A549 (cell line): ENCODE results near the gene DCXR. TPM values are rescaled to one million over a fixed set of nuclear protein-coding genes. Genes with fewer than 3 reads are reported as not detected.

Experiments used
- ATAC-seq, 2 experiments: fragments of 200-7000 bp in 1 of 2; fragments of >200 bp in 1 of 2; cut with Nextera tagmentation in 1 of 2; cut with Tn5 transposase in 1 of 2; 3 replicates each; pipeline versions ENCODE4 v1.8.0 to v1.9.1; 2018 to 2020; ENCODE audit warnings: mild to moderate bottlenecking in 1 of 2, moderate library complexity in 1 of 2
- CTCF ChIA-PET: fragments of 300-600 bp; sonication (Branson Sonifier 250); formaldehyde crosslinking; extraction: SDS; loops from one replicate; lab custom pipeline; 2021; ENCODE audit warnings: antibody characterized with exemption, inconsistent platforms; lab: Yijun Ruan, JAX
- POLR2A ChIA-PET: fragments of 350-600 bp; formaldehyde crosslinking; extraction: SDS; loops from one replicate; lab custom pipeline; 2021; ENCODE audit warnings: antibody characterized with exemption, inconsistent platforms; lab: Yijun Ruan, JAX
- DNase-seq, 2 experiments: peaks; one replicate each; pipeline versions ENCODE4 v3.0.0 to v3.0.0-alpha.2; 2011 to 2016; ENCODE audit warnings: low read depth in 1 of 2, low spot score in 1 of 2
- FAIRE-seq: peaks from 2 replicates; lab custom pipeline; 2011; peaks lifted over from hg19 to GRCh38; lab: Jason Lieb, UNC
- H3K27ac ChIP-seq, 2 experiments: fragments of >200 bp; sonication (Bioruptor Twin); formaldehyde crosslinking; 3 replicates each; pipeline ENCODE4 v1.5.1; 2016 to 2017
- H3K4me1 ChIP-seq: fragments of >200 bp; sonication (Bioruptor Twin); formaldehyde crosslinking; 3 replicates; pipeline ENCODE4 v1.6.1; 2016
- H3K4me2 ChIP-seq: fragments of >200 bp; sonication (Bioruptor Twin); formaldehyde crosslinking; 3 replicates; pipeline ENCODE4 v1.6.1; 2016
- H3K4me3 ChIP-seq: fragments of >200 bp; sonication (Bioruptor Twin); formaldehyde crosslinking; 3 replicates; pipeline ENCODE4 v1.5.1; 2016
- H3K9me3 ChIP-seq: fragments of >200 bp; sonication (Bioruptor Twin); formaldehyde crosslinking; 3 replicates; pipeline ENCODE4 v1.6.1; 2016
- CHD2 ChIP-seq: fragments of 150-350 bp; IDR thresholded peaks from 2 replicates; pipeline ENCODE4 v1.6.1; 2014; ENCODE audit warnings: low read length; ENCODE audit not compliant: partially characterized antibody
- FOXS1 ChIP-seq: fragments of 250-450 bp; sonication (Bioruptor Pico); IDR thresholded peaks from 2 replicates; pipeline ENCODE4 v1.5.0; 2020; ENCODE audit warnings: mild to moderate bottlenecking, moderate library complexity
- HDAC2 ChIP-seq: fragments of 200-600 bp; sonication (generic); IDR thresholded peaks from 2 replicates; pipeline ENCODE4 v1.6.1; 2016
- HOXB13 ChIP-seq: fragments of 250-450 bp; sonication (Bioruptor Pico); IDR thresholded peaks from 2 replicates; pipeline ENCODE4 v1.5.0; 2020; ENCODE audit warnings: low read depth, mild to moderate bottlenecking, moderate library complexity
- HOXB5 ChIP-seq: fragments of 250-450 bp; sonication (Bioruptor Pico); IDR thresholded peaks from 2 replicates; pipeline ENCODE4 v1.5.0; 2020; ENCODE audit warnings: mild to moderate bottlenecking, moderate library complexity
- JUN ChIP-seq, 2 experiments: fragments of >200 bp; sonication (Bioruptor Twin); formaldehyde crosslinking; IDR thresholded peaks; 2 replicates in 1 of 2; 3 replicates in 1 of 2; pipeline ENCODE4 v1.6.1; 2016 to 2017
- JUNB ChIP-seq: fragments of >200 bp; sonication (Bioruptor Twin); formaldehyde crosslinking; IDR thresholded peaks from 2 replicates; pipeline ENCODE4 v1.6.1; 2016
- KDM5A ChIP-seq: fragments of 200-600 bp; sonication (generic); IDR thresholded peaks from 2 replicates; pipeline ENCODE4 v1.6.1; 2016; ENCODE audit warnings: antibody characterized with exemption, mild to moderate bottlenecking
- MAFK ChIP-seq: fragments of 450-650 bp; IDR thresholded peaks from 2 replicates; pipeline ENCODE4 v1.6.1; 2014; ENCODE audit not compliant: partially characterized antibody
- NFE2L2 ChIP-seq: fragments of 150-350 bp; conservative IDR thresholded peaks from 2 replicates; pipeline ENCODE4 v1.6.1; 2014; ENCODE audit warnings: low read length
- NPAS2 ChIP-seq: fragments of 250-450 bp; sonication (Bioruptor Pico); IDR thresholded peaks from 2 replicates; pipeline ENCODE4 v1.8.0; 2022; ENCODE audit warnings: mild to moderate bottlenecking, moderate library complexity, borderline replicate concordance
- WGBS: methylation state at CpG from one replicate; pipeline ENCODE4 v1.1.6; 2017; ENCODE audit errors: missing lambda C conversion rate; 5-methylcytosine and 5-hydroxymethylcytosine counted together
- polyA plus RNA-seq, 4 experiments: library from polyadenylated mRNA; depleted of rRNA in 3 of 4; stranded (reverse); fragments of >200 nt; fragmentation: RNase III in 1 of 4; extraction: RNeasy Plus Mini Kit Qiagen cat#74134 plus additional on column Dnase treatment in 1 of 4; gene quantifications; 2 replicates in 3 of 4; 3 replicates in 1 of 4; pipeline ENCODE4 v1.2.3, GENCODE V29; 2011 to 2017
- TF ChIP-seq, protein P1 (sequence below): IDR thresholded peaks from 2 replicates; pipeline ENCODE4 v1.6.1; 2012
- TF ChIP-seq, protein P2 (sequence below): IDR thresholded peaks from 2 replicates; pipeline ENCODE4 v1.6.1; 2012
- TF ChIP-seq, protein P3 (sequence below): fragments of 150-350 bp; IDR thresholded peaks from 2 replicates; pipeline ENCODE4 v1.6.1; 2014; ENCODE audit warnings: low read depth, mild to moderate bottlenecking, low read length
- TF ChIP-seq, protein P4 (sequence below): fragments of >200 bp; sonication (Bioruptor Twin); formaldehyde crosslinking; IDR thresholded peaks from 2 replicates; pipeline ENCODE4 v1.6.1; 2016

DCXR gene
- polyA plus RNA-seq, 2 of the 4 experiments (the other 2 are of a cell fraction): 39.3 to 70.7 TPM

DNA sequence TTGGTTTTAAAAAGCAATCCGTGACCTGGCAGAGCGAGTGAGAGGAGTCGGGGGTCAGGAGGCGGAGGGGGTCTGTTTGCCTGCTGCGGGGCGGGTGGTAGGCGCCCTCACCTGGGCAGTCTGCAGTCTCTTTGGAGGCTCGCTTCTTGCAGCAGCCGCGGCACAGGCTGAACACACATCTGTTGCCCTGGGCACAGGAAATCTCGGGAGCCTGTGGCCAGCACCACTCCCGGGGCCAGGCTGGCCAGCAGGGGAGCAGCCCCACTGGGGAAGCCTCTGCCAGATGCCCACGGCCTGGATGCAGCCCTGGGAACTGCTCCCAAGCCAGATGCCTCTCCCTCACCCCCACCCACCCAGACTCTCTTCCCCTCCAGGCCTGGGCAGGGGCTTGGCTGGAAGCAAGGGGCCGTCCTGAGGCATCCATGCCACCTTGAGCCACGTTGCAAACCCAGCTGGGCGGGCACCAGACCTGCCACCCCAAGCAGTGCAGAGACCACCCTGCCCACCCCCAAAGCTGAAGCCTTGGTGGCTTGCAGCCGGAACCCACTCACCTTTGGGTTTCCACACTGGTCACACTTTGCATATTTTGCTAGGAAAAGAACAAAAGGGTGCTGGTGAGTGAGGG is 20.8 kb upstream of the DCXR start:
- DNase-seq: no peak
- CTCF ChIA-PET: interaction anchor here (0.9 to 21.7 kb wide), 3 partner anchors 10 to 28 kb away, joined by 3 to 191 read pairs (median 4); partner anchors contain the start of genes DCXR and RAC3
- ATAC-seq: peak; percentile 4 to 8; a peak in 2 of 6 replicates
- TF ChIP-seq KDM5A: no peak
- TF ChIP-seq, protein P1, sequence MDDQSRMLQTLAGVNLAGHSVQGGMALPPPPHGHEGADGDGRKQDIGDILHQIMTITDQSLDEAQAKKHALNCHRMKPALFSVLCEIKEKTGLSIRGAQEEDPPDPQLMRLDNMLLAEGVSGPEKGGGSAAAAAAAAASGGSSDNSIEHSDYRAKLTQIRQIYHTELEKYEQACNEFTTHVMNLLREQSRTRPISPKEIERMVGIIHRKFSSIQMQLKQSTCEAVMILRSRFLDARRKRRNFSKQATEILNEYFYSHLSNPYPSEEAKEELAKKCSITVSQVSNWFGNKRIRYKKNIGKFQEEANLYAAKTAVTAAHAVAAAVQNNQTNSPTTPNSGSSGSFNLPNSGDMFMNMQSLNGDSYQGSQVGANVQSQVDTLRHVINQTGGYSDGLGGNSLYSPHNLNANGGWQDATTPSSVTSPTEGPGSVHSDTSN: peak; percentile 22; the same call in 1 of the 2 replicates
- Histone ChIP-seq H3K4me2 (no peak overlapping the region), H3K9me3 (no peaks in the 10 kb centered on the region), H3K4me3 (no peak overlapping the region), H3K27ac (no peak overlapping the region), H3K4me1 (peaks cover 2% of the 10 kb centered on the region; the same call in 2 of the 3 replicates)
- 82% methylated on average over 17 of the region's 17 CpGs for WGBS
- FAIRE-seq: no peak
- POLR2A ChIA-PET: interaction anchor here (2.8 kb wide), 1 partner anchor 21 kb away, joined by 10 read pairs; the partner anchor contains the start of gene DCXR

DNA sequence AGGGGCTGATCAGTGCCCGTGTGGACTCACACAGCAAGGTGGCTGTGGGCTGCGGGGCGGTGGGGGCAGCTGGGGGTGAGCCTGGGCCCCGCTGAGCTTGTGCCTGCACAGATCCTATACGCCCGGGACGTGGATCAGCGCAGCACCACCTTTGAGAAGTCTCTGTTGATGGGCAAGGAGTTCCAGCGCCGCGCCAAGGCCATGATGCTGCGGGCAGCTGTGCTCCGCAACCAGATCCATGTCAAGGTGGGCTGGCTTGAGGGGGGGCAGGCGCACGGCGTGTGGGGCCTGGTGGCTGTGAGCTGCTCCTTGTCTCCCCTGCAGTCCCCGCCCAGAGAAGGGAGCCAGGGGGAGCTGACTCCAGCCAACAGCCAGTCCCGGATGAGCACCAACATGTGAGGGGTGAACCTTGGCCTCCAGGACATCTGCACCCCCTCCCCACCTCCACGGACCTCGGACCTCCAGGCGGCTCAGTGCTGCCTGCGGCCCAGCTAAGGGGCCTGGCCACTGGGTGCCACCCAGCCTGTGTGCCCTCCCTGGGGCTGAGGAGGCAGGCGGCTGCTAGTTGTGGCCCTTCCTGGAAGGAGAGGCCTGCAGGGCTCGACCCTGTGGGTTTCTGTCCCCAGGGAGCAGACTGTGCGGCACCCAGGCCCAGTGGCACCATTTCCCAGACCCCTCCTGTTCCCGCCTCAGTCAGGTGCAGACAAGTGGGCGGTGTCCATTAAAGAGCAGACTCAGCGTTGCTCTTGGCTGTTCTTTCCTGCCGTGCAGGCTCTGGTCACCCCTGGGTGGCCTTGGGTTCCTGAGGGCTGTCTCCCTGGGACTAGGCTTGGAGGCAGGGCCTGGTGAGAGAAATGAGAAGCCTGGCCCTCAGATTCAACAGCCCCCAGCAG is 19.5 kb upstream of the DCXR start:
- Histone ChIP-seq H3K4me2 (no peak overlapping the region), H3K27ac (no peak overlapping the region), H3K9me3 (no peaks in the 10 kb centered on the region), H3K4me3 (no peak overlapping the region), H3K4me1 (peaks cover 9% of the 10 kb centered on the region; the same call in 2 of the 3 replicates)
- ChIA-PET CTCF (interaction anchor here (0.8 to 21.7 kb wide), 6 partner anchors 9 to 97 kb away, joined by 3 to 191 read pairs (median 14); partner anchors contain the start of genes DCXR, DUS1L and RAC3), POLR2A (no interaction called here)
- no peak; a peak in 1 of 6 replicates for ATAC-seq
- no peak for FAIRE-seq
- no peak for DNase-seq
- peak in 1 of 2 experiments; percentile 18; a peak in 1 of 5 replicates for TF ChIP-seq JUN (IDR thresholded peaks at IDR 0.05)
- TF ChIP-seq, protein P2, sequence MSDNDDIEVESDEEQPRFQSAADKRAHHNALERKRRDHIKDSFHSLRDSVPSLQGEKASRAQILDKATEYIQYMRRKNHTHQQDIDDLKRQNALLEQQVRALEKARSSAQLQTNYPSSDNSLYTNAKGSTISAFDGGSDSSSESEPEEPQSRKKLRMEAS: 0 out of 2 replicates have a peak, but pooled peaks have one; percentile 1
- TF ChIP-seq NFE2L2: no peak
- peak; percentile 45 for TF ChIP-seq MAFK
- 90% methylated on average over 28 of the region's 29 CpGs for WGBS

DNA sequence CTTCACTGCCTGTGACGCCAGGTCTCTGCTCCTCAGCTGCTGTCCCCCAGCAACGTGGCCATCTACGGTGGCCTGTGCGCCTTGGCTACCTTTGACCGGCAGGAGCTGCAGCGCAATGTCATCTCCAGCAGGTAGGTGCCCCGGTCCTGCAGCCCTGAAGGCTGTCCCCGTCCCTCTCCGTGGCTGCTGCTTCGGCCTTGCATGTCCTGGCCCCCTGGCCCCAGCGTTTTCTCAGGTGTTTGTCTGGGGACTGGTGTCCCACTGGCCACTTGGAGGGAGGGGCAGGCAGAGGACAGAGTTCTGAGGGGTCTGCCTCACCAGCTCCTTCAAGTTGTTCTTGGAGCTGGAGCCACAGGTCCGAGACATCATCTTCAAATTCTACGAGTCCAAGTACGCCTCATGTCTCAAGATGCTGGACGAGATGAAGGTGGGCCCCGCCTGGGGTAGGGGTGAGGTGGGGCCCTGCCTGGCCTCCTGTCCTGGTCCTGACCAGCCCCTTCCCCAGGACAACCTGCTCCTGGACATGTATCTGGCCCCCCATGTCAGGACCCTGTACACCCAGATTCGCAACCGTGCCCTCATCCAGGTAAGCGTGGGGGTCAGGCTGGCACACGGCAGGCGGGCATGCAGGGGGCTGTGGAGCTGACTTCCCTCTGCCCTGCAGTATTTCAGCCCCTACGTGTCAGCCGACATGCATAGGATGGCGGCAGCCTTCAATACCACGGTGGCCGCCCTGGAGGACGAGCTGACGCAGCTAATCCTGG is 18.6 kb upstream of the DCXR start:
- ATAC-seq (no peak), DNase-seq (no peak), FAIRE-seq (no peak)
- Histone ChIP-seq H3K27ac (no peak overlapping the region), H3K4me2 (no peak overlapping the region), H3K4me1 (peaks cover 9% of the 10 kb centered on the region; the same call in 2 of the 3 replicates), H3K4me3 (no peak overlapping the region), H3K9me3 (no peaks in the 10 kb centered on the region)
- POLR2A ChIA-PET: interaction anchor here (1.0 kb wide), 1 partner anchor 19 kb away, joined by 4 read pairs; the partner anchor contains the start of gene DCXR
- CTCF ChIA-PET: interaction anchor here (0.8 to 21.7 kb wide), 7 partner anchors 9 to 98 kb away, joined by 3 to 191 read pairs (median 6); partner anchors contain the start of genes DCXR, DUS1L and RAC3
- peak in 1 of 2 experiments; percentile 13; a peak in 1 of 5 replicates for TF ChIP-seq JUN (IDR thresholded peaks at IDR 0.05)
- no peak for TF ChIP-seq JUNB
- 91% methylated on average over 24 of the region's 28 CpGs for WGBS

DNA sequence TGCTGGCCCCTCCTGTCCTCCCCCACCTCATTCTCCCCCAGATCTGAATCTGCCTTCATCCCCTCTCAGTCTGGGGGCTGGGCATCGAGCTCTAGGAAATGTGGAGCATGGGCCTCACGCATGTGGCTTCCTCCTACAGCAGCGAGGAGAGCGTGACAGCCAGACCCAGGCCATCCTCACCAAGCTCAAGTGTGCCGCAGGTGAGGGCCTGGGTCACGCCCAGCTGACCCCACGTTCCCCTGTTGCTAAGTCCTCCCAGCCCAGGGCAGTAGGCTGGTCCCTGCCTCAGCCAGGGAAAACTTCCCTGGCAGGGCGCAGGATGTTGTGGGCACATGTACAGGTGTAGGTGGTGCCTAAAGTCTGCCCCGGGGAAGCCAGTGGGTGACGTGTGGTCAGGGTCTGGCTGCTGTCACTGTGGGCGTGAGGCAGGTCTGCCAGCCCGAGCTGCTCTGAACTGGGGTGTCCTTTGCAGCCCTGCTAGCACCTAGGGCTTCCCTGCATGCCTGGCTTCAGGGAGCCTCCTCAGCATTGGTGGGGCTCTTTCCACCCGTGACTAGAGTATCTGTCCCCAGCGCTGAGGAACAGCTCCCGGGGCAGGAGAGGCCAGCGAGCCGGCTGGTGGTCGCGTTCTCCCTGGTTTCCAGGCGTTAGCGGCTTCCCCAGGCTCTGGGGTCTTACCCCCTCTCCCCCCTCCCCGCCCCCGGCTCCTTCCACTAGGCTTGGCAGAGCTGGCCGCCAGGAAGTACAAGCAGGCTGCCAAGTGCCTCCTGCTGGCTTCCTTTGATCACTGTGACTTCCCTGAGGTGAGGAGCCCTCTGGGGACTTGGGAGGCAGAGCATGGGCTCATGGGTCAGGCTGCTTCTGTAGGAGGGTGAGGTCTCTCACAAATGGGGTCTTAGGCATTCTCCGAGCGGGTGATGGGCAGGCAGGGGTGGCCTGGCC is 17.8 kb upstream of the DCXR start:
- ATAC-seq: no peak
- peaks cover 16% of the 10 kb centered on the region; the same call in 2 of the 3 replicates for H3K4me1 ChIP-seq
- ChIA-PET CTCF (interaction anchor here (1.2 to 21.7 kb wide), 5 partner anchors 10 to 99 kb away, joined by 3 to 191 read pairs (median 24); partner anchors contain the start of genes DCXR, DUS1L and RAC3), POLR2A (interaction anchor here (1.0 kb wide), 1 partner anchor 18 kb away, joined by 4 read pairs; the partner anchor contains the start of gene DCXR)
- H3K4me2 ChIP-seq: no peak overlapping the region
- H3K9me3 ChIP-seq: no peaks in the 10 kb centered on the region
- H3K4me3 ChIP-seq: no peak overlapping the region
- no peak overlapping the region for H3K27ac ChIP-seq
- DNase-seq: no peak
- no peak for FAIRE-seq
- 93% methylated on average over 20 of the region's 26 CpGs for WGBS
- no peak for TF ChIP-seq NFE2L2
- no peak for TF ChIP-seq CHD2
- TF ChIP-seq, protein P3, sequence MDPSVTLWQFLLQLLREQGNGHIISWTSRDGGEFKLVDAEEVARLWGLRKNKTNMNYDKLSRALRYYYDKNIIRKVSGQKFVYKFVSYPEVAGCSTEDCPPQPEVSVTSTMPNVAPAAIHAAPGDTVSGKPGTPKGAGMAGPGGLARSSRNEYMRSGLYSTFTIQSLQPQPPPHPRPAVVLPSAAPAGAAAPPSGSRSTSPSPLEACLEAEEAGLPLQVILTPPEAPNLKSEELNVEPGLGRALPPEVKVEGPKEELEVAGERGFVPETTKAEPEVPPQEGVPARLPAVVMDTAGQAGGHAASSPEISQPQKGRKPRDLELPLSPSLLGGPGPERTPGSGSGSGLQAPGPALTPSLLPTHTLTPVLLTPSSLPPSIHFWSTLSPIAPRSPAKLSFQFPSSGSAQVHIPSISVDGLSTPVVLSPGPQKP: no peak
- TF ChIP-seq, protein P4, sequence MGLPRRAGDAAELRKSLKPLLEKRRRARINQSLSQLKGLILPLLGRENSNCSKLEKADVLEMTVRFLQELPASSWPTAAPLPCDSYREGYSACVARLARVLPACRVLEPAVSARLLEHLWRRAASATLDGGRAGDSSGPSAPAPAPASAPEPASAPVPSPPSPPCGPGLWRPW: no peak
- TF ChIP-seq FOXS1 (CRISPR knock-in tag): no peak
- TF ChIP-seq NPAS2: no peak
- TF ChIP-seq, protein P1: no peak
- no peak for TF ChIP-seq HOXB5 (CRISPR knock-in tag)
- no peak for TF ChIP-seq HDAC2
- TF ChIP-seq HOXB13 (CRISPR knock-in tag): no peak
